HepG2 (cell line): Measurements from ENCODE around the gene PDE6C. TPM values are rescaled to one million over a fixed set of nuclear protein-coding genes. Genes with fewer than 3 reads are reported as not detected.

Experiments used
- AHR ChIP-seq: IDR thresholded peaks from 2 replicates; pipeline ENCODE4 v1.6.1; 2018; ENCODE audit warnings: missing genetic modification reagents, missing compliant biosample characterization
- ARHGAP35 ChIP-seq: sonication (generic); formaldehyde crosslinking; IDR thresholded peaks from 2 replicates; pipeline ENCODE4 v1.9.0; 2022; ENCODE audit warnings: mild to moderate bottlenecking, inconsistent platforms, moderate library complexity, missing genetic modification reagents, borderline replicate concordance
- ARNT2 ChIP-seq: sonication (generic); formaldehyde crosslinking; IDR thresholded peaks from 2 replicates; pipeline ENCODE4 v1.8.0; 2022; ENCODE audit warnings: mild to moderate bottlenecking, low read depth, missing genetic modification reagents, moderate library complexity
- CEBPG ChIP-seq: IDR thresholded peaks from 2 replicates; pipeline ENCODE4 v1.6.1; 2016
- EZH2 ChIP-seq: conservative IDR thresholded peaks from 2 replicates; pipeline ENCODE4 v1.6.1; 2012; ENCODE audit warnings: mild to moderate bottlenecking, low read depth, low read length, moderate library complexity
- GTF3A ChIP-seq: sonication (generic); formaldehyde crosslinking; conservative IDR thresholded peaks from 2 replicates; pipeline ENCODE4 v1.4.0; 2020; ENCODE audit warnings: mild to moderate bottlenecking, missing genetic modification reagents
- HCFC1 ChIP-seq: fragments of 150-350 bp; IDR thresholded peaks from 2 replicates; pipeline ENCODE4 v1.6.1; 2014; ENCODE audit warnings: low read depth, low read length
- HIVEP1 ChIP-seq: sonication (generic); formaldehyde crosslinking; IDR thresholded peaks from 2 replicates; pipeline ENCODE4 v1.4.0; 2020; ENCODE audit warnings: mild to moderate bottlenecking, missing genetic modification reagents
- IRF2 ChIP-seq: IDR thresholded peaks from 2 replicates; pipeline ENCODE4 v1.6.1; 2018; ENCODE audit warnings: missing genetic modification reagents, missing compliant biosample characterization
- MLX ChIP-seq: IDR thresholded peaks from 2 replicates; pipeline ENCODE4 v1.6.1; 2016
- POLR2G ChIP-seq: fragments of 200-400 bp; formaldehyde crosslinking; IDR thresholded peaks from 2 replicates; pipeline ENCODE4 v1.6.1; 2018; ENCODE audit warnings: mild to moderate bottlenecking, low read depth, low read length, moderate library complexity
- RAD21 ChIP-seq: fragments of 450-650 bp; formaldehyde crosslinking; IDR thresholded peaks from 2 replicates; pipeline ENCODE4 v1.5.0; 2020; ENCODE audit warnings: mild to moderate bottlenecking
- SMC3 ChIP-seq: IDR thresholded peaks from 2 replicates; pipeline ENCODE4 v1.6.1; 2011; ENCODE audit warnings: low read length, improper control_type of control experiment
- SP2 ChIP-seq: sonication (generic); formaldehyde crosslinking; IDR thresholded peaks from 2 replicates; pipeline ENCODE4 v1.5.1; 2020; ENCODE audit warnings: mild to moderate bottlenecking, missing genetic modification reagents
- THAP11 ChIP-seq: IDR thresholded peaks from 2 replicates; pipeline ENCODE4 v1.6.1; 2016; ENCODE audit warnings: missing biosample characterization, missing genetic modification reagents
- TSC22D2 ChIP-seq: sonication (generic); formaldehyde crosslinking; IDR thresholded peaks from 2 replicates; pipeline ENCODE4 v1.5.1; 2020; ENCODE audit warnings: missing genetic modification reagents, mild to moderate bottlenecking, borderline replicate concordance
- ZBTB1 ChIP-seq: sonication (generic); formaldehyde crosslinking; IDR thresholded peaks from 2 replicates; pipeline ENCODE4 v1.4.0; 2020; ENCODE audit warnings: missing genetic modification reagents, borderline replicate concordance
- ZEB1 ChIP-seq: IDR thresholded peaks from 2 replicates; pipeline ENCODE4 v1.6.1; 2012; ENCODE audit warnings: mild to moderate bottlenecking, low read depth, inconsistent platforms; ENCODE audit not compliant: insufficient replicate concordance
- ZNF143 ChIP-seq: sonication (generic); formaldehyde crosslinking; IDR thresholded peaks from 2 replicates; pipeline ENCODE4 v1.4.0; 2020; ENCODE audit warnings: missing genetic modification reagents
- ZNF3 ChIP-seq: IDR thresholded peaks from 2 replicates; pipeline ENCODE4 v1.7.0; 2017; ENCODE audit warnings: inconsistent platforms
- ZNF30 ChIP-seq: sonication (generic); formaldehyde crosslinking; IDR thresholded peaks from 2 replicates; pipeline ENCODE4 v1.5.0; 2020; ENCODE audit warnings: mild to moderate bottlenecking, missing genetic modification reagents
- ZNF331 ChIP-seq: sonication (generic); formaldehyde crosslinking; IDR thresholded peaks from 2 replicates; pipeline ENCODE4 v1.4.0; 2020; ENCODE audit warnings: missing genetic modification reagents
- ZNF33B ChIP-seq: sonication (generic); formaldehyde crosslinking; IDR thresholded peaks from 2 replicates; pipeline ENCODE4 v1.5.1; 2020; ENCODE audit warnings: mild to moderate bottlenecking, missing genetic modification reagents
- ZNF619 ChIP-seq: sonication (generic); formaldehyde crosslinking; IDR thresholded peaks from 2 replicates; pipeline ENCODE4 v1.4.0; 2020; ENCODE audit warnings: mild to moderate bottlenecking, missing genetic modification reagents
- ZNF770 ChIP-seq: sonication (generic); formaldehyde crosslinking; IDR thresholded peaks from 2 replicates; pipeline ENCODE4 v1.5.0; 2020; ENCODE audit warnings: mild to moderate bottlenecking, missing genetic modification reagents
- ZNF790 ChIP-seq: sonication (generic); formaldehyde crosslinking; IDR thresholded peaks from 2 replicates; pipeline ENCODE4 v1.8.0; 2022; ENCODE audit warnings: missing genetic modification reagents, mild to moderate bottlenecking, borderline replicate concordance
- ZSCAN29 ChIP-seq: sonication (generic); formaldehyde crosslinking; conservative IDR thresholded peaks from 2 replicates; pipeline ENCODE4 v1.4.0; 2020; ENCODE audit warnings: mild to moderate bottlenecking, missing genetic modification reagents
- polyA plus RNA-seq, 8 experiments: library from polyadenylated mRNA; depleted of rRNA in 3 of 8; stranded (reverse) in 7 of 8; unstranded in 1 of 8; fragments of >200 nt; fragmentation: Illumina TruSeq in 4 of 8; extraction: Trizol in 4 of 8; gene quantifications; 2 replicates each; pipeline versions ENCODE4 v1.2.1 to v1.2.3, GENCODE V29; 2011 to 2016; ENCODE audit warnings: low read depth in 4 of 8, missing spikeins in 1 of 8, mixed read lengths in 1 of 8; ENCODE audit not compliant: insufficient read depth in 1 of 8
- total RNA-seq, 5 experiments: library from RNA; depleted of rRNA; stranded (reverse); fragments of >200 nt; fragmentation: Illumina TruSeq; extraction: Trizol; gene quantifications; 2 replicates each; pipeline ENCODE4 v1.2.3, GENCODE V29; 2016; ENCODE audit warnings: low read depth in 1 of 5
- TF ChIP-seq, protein P1 (sequence below): sonication (generic); formaldehyde crosslinking; IDR thresholded peaks from 2 replicates; pipeline ENCODE4 v1.4.0; 2020; ENCODE audit warnings: mild to moderate bottlenecking, missing genetic modification reagents

PDE6C gene
- total and polyA plus RNA-seq, 2 of the 13 experiments (the other 11 are each of a cell fraction or from before 2014, with no cell fraction given), result 0.64 TPM; not detected in 1

DNA sequence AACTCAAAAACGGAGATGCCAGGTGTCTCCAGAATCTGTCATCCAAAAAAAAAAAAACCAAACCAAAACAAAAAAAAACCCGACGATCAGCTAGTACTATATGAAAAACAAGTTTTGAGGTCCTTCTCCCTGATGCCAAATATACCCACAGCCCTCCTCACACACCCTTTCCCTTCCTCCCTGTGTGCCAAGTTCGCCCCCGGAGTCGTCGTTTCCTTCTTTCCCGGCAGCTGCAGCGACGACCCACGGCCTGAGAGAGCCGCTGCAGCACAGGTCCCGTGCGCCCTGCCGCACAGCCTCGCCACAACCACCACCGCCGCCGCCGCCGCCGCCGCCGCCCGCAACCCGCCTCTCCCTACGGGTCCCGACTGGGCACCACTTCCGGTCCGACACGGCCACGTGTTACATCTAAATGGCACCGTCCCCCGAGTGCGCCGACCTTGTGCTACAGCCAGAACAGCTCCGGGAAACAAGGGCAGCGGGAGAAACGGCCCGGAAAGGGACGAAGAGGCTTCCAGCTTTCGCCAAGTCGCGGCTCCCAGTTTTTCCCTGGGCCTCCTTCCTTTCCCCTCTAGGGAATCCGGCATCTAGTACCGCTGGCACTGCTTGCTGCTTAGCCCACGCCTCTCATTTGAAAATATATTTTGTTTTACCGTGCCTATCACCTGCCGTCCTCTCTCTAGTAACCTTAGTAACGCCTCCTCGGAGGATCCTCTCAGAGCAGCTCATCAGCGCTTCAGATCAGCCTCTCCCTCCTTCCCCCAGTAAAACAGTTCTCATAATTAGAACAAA is 90.1 kb downstream of the PDE6C start, which contains the start of gene FRA10AC1 (continued):
- no peak for TF ChIP-seq SMC3
- TF ChIP-seq ZSCAN29, result peak; percentile 36; the same call in 1 of the 2 replicates
- TF ChIP-seq ZNF3 (CRISPR knock-in tag), result no peak
- TF ChIP-seq ZNF770 (CRISPR knock-in tag), result peak; percentile 47
- TF ChIP-seq ZNF33B (CRISPR knock-in tag), result 0 out of 2 replicates have a peak, but pooled peaks have one; percentile 83
- TF ChIP-seq CEBPG, result peak; percentile 52; the same call in 1 of the 2 replicates
- peak; percentile 67 for TF ChIP-seq SP2 (CRISPR knock-in tag)
- TF ChIP-seq HCFC1, result peak; percentile 84
- TF ChIP-seq ZNF619 (CRISPR knock-in tag), result peak; percentile 97
- TF ChIP-seq RAD21 (CRISPR knock-in tag), result peak; percentile 65
- peak; percentile 72; the same call in 1 of the 2 replicates for TF ChIP-seq ZNF143 (CRISPR knock-in tag)
- peak; percentile 96 for TF ChIP-seq ZNF331
- no peak for TF ChIP-seq ZNF790 (CRISPR knock-in tag)
- no peak for TF ChIP-seq GTF3A (CRISPR knock-in tag)
- TF ChIP-seq, protein P1, sequence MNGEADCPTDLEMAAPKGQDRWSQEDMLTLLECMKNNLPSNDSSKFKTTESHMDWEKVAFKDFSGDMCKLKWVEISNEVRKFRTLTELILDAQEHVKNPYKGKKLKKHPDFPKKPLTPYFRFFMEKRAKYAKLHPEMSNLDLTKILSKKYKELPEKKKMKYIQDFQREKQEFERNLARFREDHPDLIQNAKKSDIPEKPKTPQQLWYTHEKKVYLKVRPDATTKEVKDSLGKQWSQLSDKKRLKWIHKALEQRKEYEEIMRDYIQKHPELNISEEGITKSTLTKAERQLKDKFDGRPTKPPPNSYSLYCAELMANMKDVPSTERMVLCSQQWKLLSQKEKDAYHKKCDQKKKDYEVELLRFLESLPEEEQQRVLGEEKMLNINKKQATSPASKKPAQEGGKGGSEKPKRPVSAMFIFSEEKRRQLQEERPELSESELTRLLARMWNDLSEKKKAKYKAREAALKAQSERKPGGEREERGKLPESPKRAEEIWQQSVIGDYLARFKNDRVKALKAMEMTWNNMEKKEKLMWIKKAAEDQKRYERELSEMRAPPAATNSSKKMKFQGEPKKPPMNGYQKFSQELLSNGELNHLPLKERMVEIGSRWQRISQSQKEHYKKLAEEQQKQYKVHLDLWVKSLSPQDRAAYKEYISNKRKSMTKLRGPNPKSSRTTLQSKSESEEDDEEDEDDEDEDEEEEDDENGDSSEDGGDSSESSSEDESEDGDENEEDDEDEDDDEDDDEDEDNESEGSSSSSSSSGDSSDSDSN (CRISPR knock-in tag), result peak; percentile 90
- TF ChIP-seq IRF2 (CRISPR knock-in tag), result peak; percentile 98
- no peak; the same call in 1 of the 2 replicates for TF ChIP-seq ARHGAP35 (CRISPR knock-in tag)
- TF ChIP-seq AHR (CRISPR knock-in tag), result peak; percentile 67; the same call in 1 of the 2 replicates
- TF ChIP-seq POLR2G, result peak; percentile 68
- no peak for TF ChIP-seq EZH2
- peak; percentile 87 for TF ChIP-seq ARNT2 (CRISPR knock-in tag)
- TF ChIP-seq TSC22D2 (CRISPR knock-in tag), result 0 out of 2 replicates have a peak, but pooled peaks have one; percentile 82
- peak; percentile 96 for TF ChIP-seq THAP11
- TF ChIP-seq ZEB1, result no peak
- TF ChIP-seq ZNF30 (CRISPR knock-in tag), result no peak; the same call in 1 of the 2 replicates
- peak; percentile 61; the same call in 1 of the 2 replicates for TF ChIP-seq HIVEP1 (CRISPR knock-in tag)
- TF ChIP-seq MLX (CRISPR knock-in tag), result 0 out of 2 replicates have a peak, but pooled peaks have one; percentile 18
- no peak for TF ChIP-seq ZBTB1 (CRISPR knock-in tag)
